Measurements from ENCODE around the gene FUT8.

GRCh38 chr14:65470404-65470880 is 57.9 kb downstream of the FUT8 start:
- TF ChIP-seq CTCF (conservative IDR thresholded peaks at IDR 0.05 in 1 of 2, IDR thresholded peaks at IDR 0.05 in 1 of 2; ENCODE audit: extremely low read depth in 1 of 2, insufficient read depth in 1 of 2, low read depth in 1 of 2, low read length in 2 of 2) (no peak), EZH2 (IDR thresholded peaks at IDR 0.05; ENCODE audit: borderline replicate concordance, low read length) (no peak)

All from mammary epithelial cell (primary cell).